Measurements from ENCODE around the gene IL6ST.
A peak's percentile ranks its signal among the peaks of the same experiment; 100 is the strongest.
"Not testable (repeated sequence)": the region's sequence is repeated elsewhere in the genome, so short reads cannot be mapped to it uniquely, and the experiment has no call there.

IL6ST gene

DNA sequence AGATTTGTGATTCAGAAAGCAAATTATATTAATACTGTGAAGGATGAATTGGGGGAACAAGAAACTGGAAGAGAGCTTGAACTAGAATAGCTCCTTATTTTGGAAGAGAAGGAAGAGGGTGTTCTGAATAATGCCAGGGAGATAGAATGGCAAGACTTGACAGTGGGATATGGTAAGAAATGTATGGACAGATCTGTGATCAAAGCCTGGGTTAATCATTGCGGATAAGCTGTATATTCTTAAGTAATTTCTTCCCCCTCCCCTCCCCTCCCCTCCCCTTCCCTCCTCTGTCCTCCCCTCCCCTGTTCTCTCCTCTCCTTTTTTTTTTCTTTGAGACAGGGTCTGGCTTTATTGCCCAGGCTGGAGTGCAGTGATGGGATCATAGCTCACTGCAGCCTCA lies 10.1 kb upstream of the IL6ST start:
- no peak for DNase-seq (ENCODE audit: low spot score)

- no peak for DNase-seq (ENCODE audit: low spot score)
Observed at GRCh38 chr5:56003679-56004078, 8.9 kb upstream of the IL6ST start.

DNA sequence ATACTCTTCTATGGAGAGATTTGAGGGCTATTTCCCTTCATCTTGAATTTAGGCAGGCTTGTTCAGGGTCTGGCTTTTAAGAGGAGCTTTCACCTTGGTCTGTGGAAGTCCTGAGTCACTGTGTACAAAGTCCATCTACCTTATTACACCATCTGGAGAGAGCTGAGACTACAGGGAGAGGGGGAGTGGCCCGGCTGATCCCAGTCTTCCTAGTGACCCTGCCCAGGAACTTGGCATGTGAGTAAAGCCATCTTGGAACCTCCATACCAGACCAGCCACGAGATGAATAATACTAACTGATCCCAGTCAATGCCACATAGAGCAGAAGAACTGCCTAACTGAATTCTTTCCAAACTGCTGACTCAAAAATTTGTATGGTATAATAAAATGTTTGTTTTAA lies 8.4 kb upstream of the IL6ST start:
- no peak for DNase-seq (ENCODE audit: low spot score)

DNA sequence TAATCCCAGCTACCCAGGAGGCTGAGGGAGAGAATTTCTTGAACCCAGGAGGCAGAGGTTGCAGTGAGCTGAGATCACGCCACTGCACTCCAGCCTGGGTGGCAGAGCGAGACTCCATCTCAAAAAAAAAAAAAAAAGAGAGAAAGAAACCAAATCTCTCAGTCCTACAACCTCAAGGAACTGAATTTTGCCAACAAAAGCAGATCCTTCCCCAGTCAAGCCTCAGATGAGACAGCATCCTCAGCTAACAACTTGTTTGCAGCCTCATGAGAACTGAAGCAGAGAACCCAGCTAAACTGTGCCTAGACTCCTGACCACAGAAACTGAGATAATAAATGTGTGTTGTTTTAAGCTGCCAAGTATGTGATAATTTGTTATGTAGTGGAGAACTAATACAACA lies 7.5 kb upstream of the IL6ST start:
- DNase-seq (ENCODE audit: low spot score) = no peak

- DNase-seq (ENCODE audit: low spot score) = not testable (repeated sequence)
Observed at GRCh38 chr5:56000221-56000620, 5.5 kb upstream of the IL6ST start.

- no peak for DNase-seq (ENCODE audit: low spot score)
Observed at GRCh38 chr5:55998966-55999365, 4.2 kb upstream of the IL6ST start.

DNA sequence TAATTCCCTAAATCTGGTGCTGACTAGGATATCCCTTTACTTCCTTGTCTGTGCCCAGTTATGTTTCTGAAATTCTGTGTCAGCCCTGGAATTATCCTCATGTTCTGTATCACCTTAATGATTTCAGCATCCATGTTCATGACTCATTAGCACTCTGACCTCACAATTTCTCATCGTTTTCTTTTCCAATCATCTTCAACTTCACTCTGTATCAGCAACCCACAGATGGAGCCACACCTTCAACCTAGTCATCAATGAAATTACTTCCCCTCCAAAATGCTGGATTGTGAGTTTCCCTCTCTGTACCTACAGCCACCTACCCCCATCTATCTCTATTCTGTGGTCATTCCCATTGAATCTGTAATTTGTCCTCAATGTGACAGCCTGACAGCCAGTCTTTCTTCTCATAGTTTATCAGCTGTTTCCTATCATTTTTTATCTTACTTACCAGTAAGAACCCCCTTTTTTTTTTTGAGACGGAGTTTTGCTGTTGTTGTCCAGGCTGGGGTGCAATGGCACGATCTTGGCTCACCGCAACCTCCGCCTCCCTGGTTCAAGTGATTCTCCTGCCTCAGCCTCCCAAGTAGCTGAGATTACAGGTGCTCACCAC lies 3.1 kb upstream of the IL6ST start:
- peak; percentile 30 for DNase-seq (ENCODE audit: low spot score)

DNA sequence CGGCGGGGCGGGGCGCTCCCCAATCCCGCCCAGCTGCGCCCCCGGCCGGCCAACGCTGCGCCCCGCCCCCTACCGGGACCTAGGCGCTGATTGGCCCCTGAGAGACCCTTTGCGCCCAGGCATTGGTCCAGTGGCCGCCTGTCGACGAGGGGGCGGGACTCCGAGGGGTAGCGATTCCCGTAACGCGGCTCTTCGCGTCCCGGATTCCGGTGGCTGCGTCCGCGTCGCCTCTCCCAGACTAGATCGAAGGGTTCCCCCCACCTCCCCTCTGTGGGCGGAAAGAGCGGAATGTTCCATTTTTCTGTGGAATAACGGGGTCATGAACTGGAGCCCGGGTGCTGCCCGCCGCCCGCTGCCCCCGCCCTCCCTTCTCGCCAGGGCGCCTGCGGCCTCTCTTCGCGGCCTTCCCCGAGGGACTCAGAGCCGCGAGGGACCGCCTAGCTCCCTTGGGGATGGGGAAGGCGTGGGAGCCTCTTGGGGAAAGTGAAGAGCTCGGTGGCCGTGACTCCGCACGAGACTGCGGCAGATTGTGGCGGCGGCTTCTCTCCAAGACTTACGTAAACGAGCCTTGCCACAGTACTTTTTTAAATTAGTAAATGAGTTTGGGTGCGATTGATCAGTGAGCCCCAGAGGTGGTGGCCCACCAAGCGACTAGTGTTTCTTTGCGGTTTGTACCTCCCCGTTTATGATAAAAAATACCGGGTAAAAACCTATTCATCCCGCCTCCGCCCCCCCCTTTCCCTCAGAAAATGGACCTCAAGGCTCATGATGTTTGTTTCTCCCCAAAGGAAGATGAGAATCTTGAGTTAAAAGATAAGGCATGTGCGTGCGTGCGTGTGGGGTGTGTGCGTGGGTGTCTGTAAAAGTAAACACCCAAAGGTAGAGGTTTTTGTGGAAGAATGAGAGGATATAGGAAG lies 493 bp upstream of the IL6ST start:
- peak; percentile 93 for DNase-seq (ENCODE audit: low spot score)

- DNase-seq (ENCODE audit: low spot score) = peak; percentile 22
Observed at GRCh38 chr5:55993731-55994494, 850 bp downstream of the IL6ST start.

GRCh38 chr5:55993013-55993412 lies 1.8 kb downstream of the IL6ST start:
- DNase-seq (ENCODE audit: low spot score) = no peak

- DNase-seq (ENCODE audit: low spot score) = no peak
Observed at GRCh38 chr5:55991768-55992486, 2.8 kb downstream of the IL6ST start.

DNA sequence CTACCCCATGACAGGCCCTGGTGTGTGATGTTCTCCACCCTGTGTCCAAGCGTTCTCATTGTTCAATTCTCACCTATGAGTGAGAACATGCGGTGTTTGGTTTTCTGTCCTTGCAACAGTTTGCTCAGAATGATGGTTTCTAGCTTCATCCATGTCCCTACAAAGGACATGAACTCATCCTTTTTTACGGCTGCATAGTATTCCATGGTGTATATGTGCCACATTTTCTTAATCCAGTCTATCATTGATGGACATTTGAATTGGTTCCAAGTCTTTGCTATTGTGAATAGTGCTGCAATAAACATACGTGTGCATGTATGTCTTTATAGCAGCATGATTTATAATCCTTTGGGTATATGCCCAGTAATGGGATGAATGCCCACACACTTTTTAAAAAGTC lies 3.9 kb downstream of the IL6ST start:
- not testable (repeated sequence) for DNase-seq (ENCODE audit: low spot score)

DNA sequence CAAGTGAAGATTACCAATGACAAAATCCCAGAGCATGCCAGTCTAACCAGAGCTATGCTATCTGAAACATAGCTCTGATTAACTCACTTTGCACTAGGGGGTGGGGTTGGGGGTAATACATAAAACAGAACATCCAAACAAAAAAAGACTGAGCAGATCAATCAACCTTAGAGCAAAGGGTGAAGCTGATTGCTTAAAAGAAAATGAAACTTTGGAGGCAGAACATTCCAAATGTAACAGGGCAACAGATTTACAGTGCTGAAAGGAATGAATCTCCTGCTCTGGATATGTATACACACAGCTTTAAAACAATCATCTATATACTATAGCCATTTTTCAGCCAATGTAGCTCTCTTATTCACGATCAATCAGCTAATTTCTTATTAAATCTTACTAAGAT lies 4.9 kb downstream of the IL6ST start:
- DNase-seq (ENCODE audit: low spot score) = no peak

GRCh38 chr5:55988979-55989638 lies 5.7 kb downstream of the IL6ST start:
- DNase-seq (ENCODE audit: low spot score) = no peak

- DNase-seq (ENCODE audit: low spot score) = not testable (repeated sequence)
Observed at GRCh38 chr5:55988428-55988827, 6.3 kb downstream of the IL6ST start.

GRCh38 chr5:55986931-55987330 lies 7.8 kb downstream of the IL6ST start:
- DNase-seq (ENCODE audit: low spot score) = no peak

GRCh38 chr5:55985181-55985580 lies 9.6 kb downstream of the IL6ST start:
- no peak for DNase-seq (ENCODE audit: low spot score)

DNA sequence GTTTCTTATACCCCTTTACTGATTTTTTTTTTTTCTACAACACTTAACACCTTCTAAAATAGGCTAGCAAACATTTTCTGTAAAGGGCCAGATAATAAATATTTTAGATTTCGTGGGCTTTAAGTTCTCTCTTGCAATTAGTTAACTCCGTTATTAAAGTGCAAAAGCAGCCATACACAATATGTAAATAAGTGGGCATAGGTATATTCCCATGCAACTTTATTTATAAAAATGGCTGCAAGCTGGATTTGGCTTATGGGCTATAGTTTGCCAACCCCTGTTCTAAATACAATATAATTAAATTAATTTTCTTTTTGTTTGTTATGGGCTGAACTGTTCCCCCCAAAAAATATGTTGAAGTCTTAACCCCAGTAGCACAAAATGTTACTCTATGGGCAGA lies 10.8 kb downstream of the IL6ST start:
- no peak for DNase-seq (ENCODE audit: low spot score)

DNA sequence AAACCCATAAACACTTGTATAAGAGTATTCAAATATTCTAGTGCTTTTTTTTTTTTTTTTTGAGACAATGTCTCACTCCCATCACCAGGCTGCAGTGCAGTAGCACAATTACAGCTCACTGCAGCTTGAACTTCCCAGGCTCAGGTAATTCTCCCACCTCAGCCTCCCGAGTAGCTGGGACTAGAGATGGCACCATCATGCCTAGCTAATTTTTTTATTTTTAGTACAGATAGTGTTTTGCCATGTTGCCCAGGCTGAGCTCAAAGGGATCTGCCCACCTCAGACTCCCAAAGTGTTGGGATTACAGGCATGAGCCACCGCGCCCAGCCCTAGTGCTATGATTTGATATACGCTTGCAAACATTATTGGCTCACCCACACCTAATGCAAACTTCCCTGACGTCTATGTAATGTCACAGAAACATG lies 11.8 kb downstream of the IL6ST start:
- DNase-seq (ENCODE audit: low spot score) = peak; percentile 22

GRCh38 chr5:55973296-55973695 lies 21.5 kb downstream of the IL6ST start:
- DNase-seq (ENCODE audit: low spot score) = no peak

GRCh38 chr5:55969956-55970355 lies 24.8 kb downstream of the IL6ST start:
- DNase-seq (ENCODE audit: low spot score) = no peak

- DNase-seq (ENCODE audit: low spot score) = no peak
Observed at GRCh38 chr5:55966284-55966683, 28.5 kb downstream of the IL6ST start.

Data from CD4-positive, alpha-beta T cell treated with Interleukin-2 at 100 ng/mL for 4 hours (primary cell).